Measurements from ENCODE around the gene SCN2B. TPM values are rescaled to one million over a fixed set of nuclear protein-coding genes. Genes with fewer than 3 reads are reported as not detected.
"Not testable (repeated sequence)": the region's sequence is repeated elsewhere in the genome, so short reads cannot be mapped to it uniquely, and the experiment has no call there.

The SCN2B gene
- polyA plus RNA-seq, 1 donor: 1.3 TPM

DNA sequence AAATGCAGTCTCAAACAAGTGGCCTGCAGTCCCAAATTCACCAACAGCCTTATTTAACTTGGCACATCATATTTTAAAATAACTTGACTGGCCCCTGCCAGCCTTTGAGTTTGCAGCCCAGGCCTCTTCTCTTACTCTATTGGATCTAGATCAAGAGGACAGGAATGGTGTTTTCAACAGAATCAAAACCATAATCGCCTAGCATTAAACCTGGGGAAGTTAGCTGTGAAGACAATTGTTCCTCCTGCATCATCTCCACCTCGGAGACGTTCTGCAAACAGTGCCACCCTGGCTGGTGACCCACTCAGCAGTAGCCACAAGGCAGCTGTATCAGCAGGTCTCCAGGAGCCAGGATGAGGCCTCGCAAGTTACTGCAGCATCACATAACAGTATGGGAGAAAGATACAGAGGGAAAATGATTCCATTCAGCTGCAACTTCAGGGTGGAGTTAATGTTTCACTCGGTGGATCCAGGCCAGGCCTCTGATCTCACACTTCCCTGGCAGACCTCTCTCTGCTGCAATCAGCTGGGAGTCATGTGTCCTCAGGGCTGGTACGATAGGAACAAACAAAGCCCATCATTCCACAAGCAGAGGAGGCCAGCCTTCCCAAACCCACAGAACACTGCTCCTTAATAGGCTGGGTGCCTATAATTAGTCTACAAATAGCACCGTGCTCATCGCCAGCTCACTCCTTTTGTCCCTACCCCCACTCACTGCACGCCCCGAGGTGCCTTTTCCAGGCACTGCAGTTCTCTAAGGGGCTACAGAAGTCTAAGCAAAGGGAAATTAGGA is 18.6 kb upstream of the SCN2B start:
- DNase-seq: peak; percentile 91 to 94
- Histone ChIP-seq H3K27ac (ENCODE audit: low read length) (peak overlapping the region; percentile 69), H3K4me1 (ENCODE audit: control insufficient read depth, insufficient read depth, low read length) (peaks cover 30% of the 10 kb centered on the region), H3K36me3 (ENCODE audit: control insufficient read depth, insufficient read depth, low read length) (no peaks in the 10 kb centered on the region), H3K27me3 (ENCODE audit: control insufficient read depth, insufficient read depth, low read length) (no peaks in the 10 kb centered on the region), H3K9me3 (ENCODE audit: control insufficient read depth, low read depth, low read length) (peaks cover 3% of the 10 kb centered on the region), H3K4me3 (ENCODE audit: low read length) (no peak overlapping the region)
- no CpG with 5 or more reads among the region's 10 CpGs for WGBS (ENCODE audit: insufficient coverage, low lambda C conversion rate)

DNA sequence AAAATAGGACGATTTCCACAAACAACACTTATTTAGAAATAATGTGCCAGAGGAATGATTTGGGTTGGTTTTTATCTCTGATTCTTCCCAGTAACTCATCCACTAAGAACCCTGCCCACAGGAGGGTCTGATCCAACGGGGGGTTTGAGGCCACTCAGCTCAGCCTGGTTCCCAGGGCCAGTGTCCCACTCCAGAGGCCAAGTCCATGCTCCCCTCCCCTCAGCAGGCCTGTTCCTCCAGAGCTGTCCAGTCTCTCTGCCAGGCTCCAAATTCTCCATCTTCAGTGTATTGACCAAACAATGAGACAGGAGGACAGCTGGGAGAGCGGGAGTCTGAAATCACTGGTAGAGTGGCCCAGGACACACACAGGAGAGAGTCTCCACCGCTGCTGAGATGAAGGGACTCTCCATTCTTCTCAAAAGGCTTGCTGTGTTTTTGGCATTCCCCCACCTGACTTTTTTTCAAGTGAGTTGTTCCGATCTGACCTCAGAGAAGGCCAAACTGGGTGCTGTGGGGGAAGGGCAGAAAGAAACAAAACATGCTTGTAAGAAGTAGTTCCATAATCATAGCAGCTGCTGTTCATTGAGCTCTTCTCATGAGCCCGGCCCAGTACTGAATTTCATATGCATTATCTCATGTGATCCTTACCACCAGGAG is 17.6 kb upstream of the SCN2B start:
- no CpG with 5 or more reads among the region's 6 CpGs for WGBS (ENCODE audit: insufficient coverage, low lambda C conversion rate)
- Histone ChIP-seq H3K27me3 (ENCODE audit: control insufficient read depth, insufficient read depth, low read length) (no peaks in the 10 kb centered on the region), H3K9me3 (ENCODE audit: control insufficient read depth, low read depth, low read length) (peaks cover 3% of the 10 kb centered on the region), H3K27ac (ENCODE audit: low read length) (no peak overlapping the region), H3K4me1 (ENCODE audit: control insufficient read depth, insufficient read depth, low read length) (peaks cover 27% of the 10 kb centered on the region), H3K4me3 (ENCODE audit: low read length) (no peak overlapping the region), H3K36me3 (ENCODE audit: control insufficient read depth, insufficient read depth, low read length) (no peaks in the 10 kb centered on the region)
- DNase-seq: no peak

DNA sequence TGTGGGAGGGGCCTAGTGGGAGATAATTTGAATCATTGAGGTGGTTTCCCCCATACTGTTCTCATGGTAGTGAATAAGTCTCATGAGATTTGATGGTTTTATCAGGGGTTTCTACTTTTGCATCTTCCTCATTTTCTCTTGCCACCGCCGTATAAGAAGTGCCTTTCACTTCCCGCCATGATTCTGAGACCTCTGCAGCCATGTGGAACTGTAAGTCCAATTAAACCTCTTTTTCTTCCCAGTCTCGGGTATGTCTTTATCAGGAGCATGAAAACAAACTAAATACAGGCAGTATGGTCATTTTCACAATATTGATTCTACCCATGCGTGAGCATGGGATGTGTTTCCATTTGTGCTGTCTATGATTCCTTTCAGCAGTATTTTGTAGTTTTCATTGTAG is 16.4 kb upstream of the SCN2B start:
- not testable (repeated sequence) for H3K9me3 ChIP-seq (ENCODE audit: control insufficient read depth, low read depth, low read length); H3K27me3 ChIP-seq (ENCODE audit: control insufficient read depth, insufficient read depth, low read length); H3K27ac ChIP-seq (ENCODE audit: low read length); H3K4me3 ChIP-seq (ENCODE audit: low read length); H3K36me3 ChIP-seq (ENCODE audit: control insufficient read depth, insufficient read depth, low read length); DNase-seq
- no CpG with 5 or more reads among the region's 5 CpGs for WGBS (ENCODE audit: insufficient coverage, low lambda C conversion rate)
- peaks cover 19% of the 10 kb centered on the region for H3K4me1 ChIP-seq (ENCODE audit: control insufficient read depth, insufficient read depth, low read length)

DNA sequence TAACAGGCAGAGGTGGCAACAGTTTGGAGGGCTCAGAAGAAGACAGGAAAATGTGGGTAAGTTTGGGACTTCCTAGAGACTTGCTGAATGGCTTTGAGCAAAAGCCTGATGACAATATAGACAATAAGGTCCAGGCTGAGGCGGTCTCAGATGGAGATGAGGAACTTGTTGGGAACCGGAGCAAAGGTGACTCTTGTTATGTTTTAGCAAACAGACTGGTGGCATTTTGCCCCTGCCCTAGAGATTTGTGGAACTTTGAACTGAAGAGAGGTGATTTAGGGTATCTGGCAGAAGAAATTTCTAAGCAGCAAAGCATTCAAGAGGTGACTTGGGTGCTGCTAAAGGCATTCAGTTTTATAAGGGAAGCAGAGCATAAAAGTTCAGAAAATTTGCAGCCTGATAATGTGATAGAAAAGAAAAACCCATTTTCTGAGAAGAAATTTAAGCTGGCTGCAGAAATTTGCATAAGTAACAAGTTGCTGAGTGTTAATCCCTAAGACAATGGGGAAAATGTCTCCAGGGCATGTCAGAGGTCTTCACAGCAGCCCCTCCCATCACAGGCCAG is 14.6 kb upstream of the SCN2B start:
- H3K9me3 ChIP-seq (ENCODE audit: control insufficient read depth, low read depth, low read length); H3K27ac ChIP-seq (ENCODE audit: low read length); H3K4me3 ChIP-seq (ENCODE audit: low read length); DNase-seq; H3K27me3 ChIP-seq (ENCODE audit: control insufficient read depth, insufficient read depth, low read length); H3K36me3 ChIP-seq (ENCODE audit: control insufficient read depth, insufficient read depth, low read length): not testable (repeated sequence)
- H3K4me1 ChIP-seq (ENCODE audit: control insufficient read depth, insufficient read depth, low read length): peaks cover 14% of the 10 kb centered on the region
- WGBS (ENCODE audit: insufficient coverage, low lambda C conversion rate): no CpG with 5 or more reads among the region's 2 CpGs

DNA sequence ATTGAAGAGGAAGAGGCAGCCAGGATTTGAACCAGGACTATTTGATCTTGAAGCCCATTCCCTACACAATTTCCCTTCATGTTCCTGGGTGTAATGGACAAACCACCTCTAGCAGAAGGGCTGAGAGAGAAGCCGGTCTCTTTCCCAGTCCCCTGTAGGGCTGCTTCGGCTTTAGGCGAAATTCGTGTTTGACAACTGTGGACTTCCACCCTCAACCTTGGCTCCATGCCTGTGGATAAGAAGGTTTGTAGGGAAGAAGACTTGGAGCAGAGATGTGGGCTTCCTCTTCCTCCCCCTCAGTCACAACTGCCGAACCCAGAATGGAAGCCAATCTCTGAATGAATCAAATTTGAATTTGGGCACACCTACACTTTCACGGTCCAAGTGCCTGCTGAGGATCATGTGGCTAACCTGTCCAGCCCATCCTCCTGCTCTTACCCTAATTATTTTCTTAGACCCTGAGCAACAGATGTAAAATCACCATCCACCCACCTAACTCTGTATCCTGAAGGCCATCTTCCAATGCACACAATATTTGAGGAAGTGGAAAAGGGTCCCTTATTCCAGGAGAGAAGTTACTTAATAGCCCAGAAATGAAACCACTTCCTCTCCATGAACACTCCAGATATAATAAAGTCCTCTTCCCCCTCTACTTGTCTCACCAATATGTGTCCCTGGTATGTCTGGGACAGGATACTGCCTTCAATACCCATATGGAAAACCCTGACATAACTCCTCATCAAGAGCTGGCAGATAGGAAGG is 10.1 kb upstream of the SCN2B start:
- Histone ChIP-seq H3K4me1 (ENCODE audit: control insufficient read depth, insufficient read depth, low read length) (no peaks in the 10 kb centered on the region), H3K9me3 (ENCODE audit: control insufficient read depth, low read depth, low read length) (peaks cover 3% of the 10 kb centered on the region), H3K27me3 (ENCODE audit: control insufficient read depth, insufficient read depth, low read length) (peaks cover 2% of the 10 kb centered on the region), H3K4me3 (ENCODE audit: low read length) (no peak overlapping the region), H3K27ac (ENCODE audit: low read length) (no peak overlapping the region), H3K36me3 (ENCODE audit: control insufficient read depth, insufficient read depth, low read length) (no peaks in the 10 kb centered on the region)
- no CpG with 5 or more reads among the region's 6 CpGs for WGBS (ENCODE audit: insufficient coverage, low lambda C conversion rate)
- DNase-seq: no peak

DNA sequence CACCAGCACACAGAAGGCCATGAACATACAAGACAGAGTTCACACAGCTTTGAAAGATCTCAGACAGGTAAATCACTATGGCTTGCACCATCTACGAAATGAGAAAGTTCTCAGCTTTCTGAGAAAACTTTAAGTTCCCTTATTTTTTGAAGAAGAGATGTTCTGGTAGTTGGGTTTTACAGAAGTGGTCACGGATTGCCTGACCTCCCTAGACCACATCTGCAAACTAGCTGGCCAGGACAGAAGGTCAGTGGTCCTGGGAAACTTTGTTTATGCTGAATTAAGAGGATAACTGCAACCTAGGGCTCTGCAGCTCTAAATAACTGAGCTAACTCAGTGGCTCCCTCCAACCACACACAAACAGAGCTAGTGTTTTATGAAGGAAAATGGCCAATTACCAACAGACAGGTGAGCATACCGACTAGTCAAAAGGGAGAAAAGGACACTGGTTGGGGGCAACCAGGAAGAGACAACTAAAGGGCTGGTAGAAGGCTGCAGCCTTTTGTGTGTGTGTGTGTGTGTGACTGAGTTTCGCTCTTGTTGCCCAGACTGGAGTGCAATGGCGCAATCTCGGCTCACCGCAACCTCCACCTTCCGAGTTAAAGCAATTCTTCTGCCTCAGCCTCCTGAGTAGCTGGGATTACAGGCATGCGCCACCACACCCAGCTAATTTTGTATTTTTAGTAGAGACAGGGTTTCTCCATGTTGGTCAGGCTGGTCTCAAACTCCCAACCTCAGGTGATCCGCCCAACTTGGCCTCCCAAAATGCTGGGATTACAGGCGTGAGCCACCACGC is 8.5 kb upstream of the SCN2B start:
- Histone ChIP-seq H3K9me3 (ENCODE audit: control insufficient read depth, low read depth, low read length) (no peaks in the 10 kb centered on the region), H3K4me3 (ENCODE audit: low read length) (no peak overlapping the region), H3K27me3 (ENCODE audit: control insufficient read depth, insufficient read depth, low read length) (peaks cover 2% of the 10 kb centered on the region), H3K27ac (ENCODE audit: low read length) (no peak overlapping the region), H3K4me1 (ENCODE audit: control insufficient read depth, insufficient read depth, low read length) (peaks cover 3% of the 10 kb centered on the region), H3K36me3 (ENCODE audit: control insufficient read depth, insufficient read depth, low read length) (no peaks in the 10 kb centered on the region)
- no peak for DNase-seq
- 100% methylated on average over 1 of the region's 12 CpGs for WGBS (ENCODE audit: insufficient coverage, low lambda C conversion rate)

DNA sequence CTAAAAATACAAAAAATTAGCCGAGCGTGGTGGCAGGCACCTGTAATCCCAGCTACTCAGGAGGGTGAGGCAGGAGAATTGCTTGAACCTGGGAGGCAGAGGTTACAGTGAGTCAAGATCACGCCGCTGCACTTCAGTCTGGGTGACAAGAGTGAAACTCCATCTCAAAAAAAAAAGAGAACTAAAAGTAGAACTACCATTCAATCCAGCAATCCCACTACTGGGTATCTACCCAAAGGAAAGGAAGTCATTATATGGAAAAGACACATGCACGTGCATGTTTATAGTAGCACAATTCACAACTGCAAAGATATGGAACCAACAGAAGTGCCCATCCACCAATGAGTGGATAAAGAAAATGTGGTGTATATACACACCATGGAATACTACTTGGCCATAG is 7.3 kb upstream of the SCN2B start:
- H3K36me3 ChIP-seq (ENCODE audit: control insufficient read depth, insufficient read depth, low read length); H3K9me3 ChIP-seq (ENCODE audit: control insufficient read depth, low read depth, low read length); H3K27ac ChIP-seq (ENCODE audit: low read length); DNase-seq; H3K4me1 ChIP-seq (ENCODE audit: control insufficient read depth, insufficient read depth, low read length); H3K4me3 ChIP-seq (ENCODE audit: low read length); H3K27me3 ChIP-seq (ENCODE audit: control insufficient read depth, insufficient read depth, low read length): not testable (repeated sequence)
- WGBS (ENCODE audit: insufficient coverage, low lambda C conversion rate): no CpG with 5 or more reads among the region's 5 CpGs

DNA sequence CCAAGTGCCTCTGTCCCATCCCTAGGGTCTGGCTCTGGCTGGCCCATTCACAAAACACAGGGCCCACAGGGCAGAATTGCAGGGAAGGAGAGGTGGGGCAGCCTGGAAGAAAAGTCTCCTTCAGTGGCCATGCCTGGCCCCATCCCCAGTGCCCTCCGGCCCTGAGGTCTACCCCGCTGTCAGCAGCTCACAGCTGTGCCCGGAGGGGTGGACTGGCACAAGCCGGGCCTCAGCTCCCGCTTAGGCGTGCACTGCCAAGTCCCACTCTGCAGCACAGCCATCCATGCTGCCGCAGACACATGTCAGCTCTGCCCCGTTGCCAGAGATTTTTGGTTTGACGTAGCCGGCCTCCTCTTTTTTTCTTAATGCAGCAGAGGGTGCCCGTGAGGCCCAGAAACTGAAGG is 3.9 kb upstream of the SCN2B start:
- Histone ChIP-seq H3K4me1 (ENCODE audit: control insufficient read depth, insufficient read depth, low read length) (peaks cover 3% of the 10 kb centered on the region), H3K27me3 (ENCODE audit: control insufficient read depth, insufficient read depth, low read length) (peaks cover 9% of the 10 kb centered on the region), H3K36me3 (ENCODE audit: control insufficient read depth, insufficient read depth, low read length) (no peaks in the 10 kb centered on the region), H3K4me3 (ENCODE audit: low read length) (no peak overlapping the region), H3K9me3 (ENCODE audit: control insufficient read depth, low read depth, low read length) (no peaks in the 10 kb centered on the region), H3K27ac (ENCODE audit: low read length) (no peak overlapping the region)
- peak; percentile 28 to 53 for DNase-seq
- WGBS (ENCODE audit: insufficient coverage, low lambda C conversion rate): no CpG with 5 or more reads among the region's 11 CpGs

DNA sequence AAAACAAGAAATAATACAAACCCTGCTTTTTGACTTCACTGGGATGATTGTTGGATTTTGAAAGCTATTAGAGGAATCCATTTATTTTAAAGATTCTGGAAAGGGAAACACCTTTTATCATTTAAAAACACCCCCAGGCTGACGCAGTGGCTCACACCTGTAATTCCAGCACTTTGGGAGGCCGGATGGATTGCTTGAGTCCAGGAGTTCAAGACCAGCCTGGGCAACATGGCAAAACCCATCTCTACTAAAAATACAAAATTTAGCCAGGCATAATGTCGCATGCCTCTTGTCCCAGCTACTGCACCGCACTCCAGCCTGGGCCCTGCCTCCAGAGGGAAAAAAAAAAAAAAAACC is 317 bp upstream of the SCN2B start:
- no peaks in the 10 kb centered on the region for H3K9me3 ChIP-seq (ENCODE audit: control insufficient read depth, low read depth, low read length)
- H3K27ac ChIP-seq (ENCODE audit: low read length): no peak overlapping the region
- WGBS (ENCODE audit: insufficient coverage, low lambda C conversion rate): 73% methylated on average over 2 of the region's 4 CpGs
- no peak for DNase-seq
- peaks cover 9% of the 10 kb centered on the region for H3K4me1 ChIP-seq (ENCODE audit: control insufficient read depth, insufficient read depth, low read length)
- peaks cover 19% of the 10 kb centered on the region for H3K27me3 ChIP-seq (ENCODE audit: control insufficient read depth, insufficient read depth, low read length)
- H3K36me3 ChIP-seq (ENCODE audit: control insufficient read depth, insufficient read depth, low read length): no peaks in the 10 kb centered on the region
- no peak overlapping the region for H3K4me3 ChIP-seq (ENCODE audit: low read length)

Measured in large intestine (tissue), 3 donors.